ENCODE results near the gene USP17L29.
"Not testable (repeated sequence)": the region's sequence is repeated elsewhere in the genome, so short reads cannot be mapped to it uniquely, and the experiment has no call there.

USP17L29 gene

GRCh38 chr4:9353338-9353737 is at the start of gene USP17L29:
USP17L29 (plus strand) TSS chr4:9353638; CDS start chr4:9353638, 0 bp downstream.
- not testable (repeated sequence) for DNase-seq

GRCh38 chr4:9324191-9324590 is 29.2 kb upstream of the USP17L29 start:
- DNase-seq = not testable (repeated sequence)

- not testable (repeated sequence) for DNase-seq
Measured at GRCh38 chr4:9324865-9325264, 28.6 kb upstream of the USP17L29 start, which contains the start of gene USP17L24. USP17L24 (plus strand) TSS chr4:9325165; CDS start chr4:9325165, 0 bp downstream.

- not testable (repeated sequence) for DNase-seq
Measured at GRCh38 chr4:9329611-9330010, 23.8 kb upstream of the USP17L29 start, which contains the start of gene USP17L25. USP17L25 (plus strand) TSS chr4:9329911; CDS start chr4:9329911, 0 bp downstream.

GRCh38 chr4:9334358-9334757 is 19.1 kb upstream of the USP17L29 start, which contains the start of gene USP17L26:
USP17L26 (plus strand) TSS chr4:9334658; CDS start chr4:9334658, 0 bp downstream.
- DNase-seq = not testable (repeated sequence)

GRCh38 chr4:9339103-9339502 is 14.3 kb upstream of the USP17L29 start, which contains the start of gene USP17L5:
USP17L5 (plus strand) TSS chr4:9339403; CDS start chr4:9339403, 0 bp downstream.
- DNase-seq = not testable (repeated sequence)

- not testable (repeated sequence) for DNase-seq
Measured at GRCh38 chr4:9343848-9344247, 9.6 kb upstream of the USP17L29 start, which contains the start of gene USP17L27. USP17L27 (plus strand) TSS chr4:9344148; CDS start chr4:9344148, 0 bp downstream.

- not testable (repeated sequence) for DNase-seq
Measured at GRCh38 chr4:9348593-9348992, 4.8 kb upstream of the USP17L29 start, which contains the start of gene USP17L28. USP17L28 (plus strand) TSS chr4:9348893; CDS start chr4:9348893, 0 bp downstream.

GRCh38 chr4:9350866-9351265 is 2.6 kb upstream of the USP17L29 start:
- not testable (repeated sequence) for DNase-seq

GRCh38 chr4:9362829-9363228 is 9.4 kb downstream of the USP17L29 start, which contains the start of gene USP17L30:
USP17L30 (plus strand) TSS chr4:9363129; CDS start chr4:9363129, 0 bp downstream.
- not testable (repeated sequence) for DNase-seq

- DNase-seq = not testable (repeated sequence)
Measured at GRCh38 chr4:9379881-9380280, 26.4 kb downstream of the USP17L29 start.

GRCh38 chr4:9381012-9381534 is 27.6 kb downstream of the USP17L29 start:
- DNase-seq = peak; percentile 71

GRCh38 chr4:9384126-9384525 is 30.7 kb downstream of the USP17L29 start:
- DNase-seq = no peak

- DNase-seq = not testable (repeated sequence)
Measured at GRCh38 chr4:9389001-9389400, 35.6 kb downstream of the USP17L29 start.
